GM21737 (cell line): ENCODE data around the gene MOK.

ENCODE experiments used
- ATAC-seq: cut with Tn5 transposase; IDR thresholded peaks from one replicate; pipeline ENCODE4 v1.9.1; 2021; ENCODE audit warnings: mild to moderate bottlenecking, moderate library complexity; ENCODE audit not compliant: unreplicated experiment

Gene MOK

GRCh38 chr14:102184316-102185035 lies 120.5 kb downstream of the MOK start:
- ATAC-seq: no peak

DNA sequence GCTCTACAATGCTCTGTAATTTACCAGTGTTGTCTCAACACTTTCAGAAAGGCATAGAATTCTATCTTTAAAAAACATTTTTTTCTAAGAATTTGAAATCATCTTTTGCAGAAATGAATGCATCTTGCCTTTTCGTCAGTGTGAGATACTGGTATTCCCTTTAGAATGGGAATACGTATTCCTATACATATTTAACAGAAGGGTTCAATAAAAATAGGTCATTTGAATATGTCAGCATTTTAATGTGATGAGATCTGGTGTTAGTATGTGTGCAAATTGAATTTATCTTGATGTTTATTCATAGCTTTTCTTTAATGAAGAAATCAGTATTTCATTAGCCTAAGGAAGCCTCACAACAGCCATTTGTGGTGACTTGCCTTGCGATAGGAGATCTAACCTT lies 121.1 kb downstream of the MOK start:
- no peak for ATAC-seq

DNA sequence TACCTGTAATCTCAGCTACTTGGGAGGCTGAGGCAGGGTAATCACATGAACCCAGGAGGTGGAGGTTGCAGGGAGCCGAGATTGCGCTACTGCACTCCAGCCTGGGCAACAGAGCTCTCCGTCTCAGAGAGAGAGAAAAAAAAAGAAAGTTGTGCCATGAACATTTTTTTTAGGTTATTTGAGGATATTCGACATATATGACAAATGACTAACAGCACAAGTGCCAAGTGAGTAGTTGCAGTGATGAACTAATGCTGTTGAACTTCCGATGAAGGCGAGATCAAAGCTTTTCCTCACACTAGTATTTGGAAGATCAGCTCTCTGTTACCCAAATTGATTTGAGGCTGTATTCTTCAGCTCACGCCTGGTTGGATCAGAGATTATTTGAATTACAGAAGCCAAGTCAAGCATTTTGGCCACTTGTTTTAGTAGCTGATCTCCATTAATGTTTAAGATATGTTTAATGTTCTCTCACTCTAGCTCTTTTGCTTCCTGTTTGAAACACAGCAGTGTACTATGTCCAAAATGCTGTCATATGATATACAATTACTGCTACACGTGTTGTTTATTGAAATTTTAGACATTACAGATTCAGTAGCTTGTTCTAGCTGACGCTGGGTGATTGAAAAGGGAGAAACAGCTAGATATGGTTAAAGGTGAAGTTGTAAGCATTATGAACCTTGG lies 121.9 kb downstream of the MOK start:
- no peak for ATAC-seq

DNA sequence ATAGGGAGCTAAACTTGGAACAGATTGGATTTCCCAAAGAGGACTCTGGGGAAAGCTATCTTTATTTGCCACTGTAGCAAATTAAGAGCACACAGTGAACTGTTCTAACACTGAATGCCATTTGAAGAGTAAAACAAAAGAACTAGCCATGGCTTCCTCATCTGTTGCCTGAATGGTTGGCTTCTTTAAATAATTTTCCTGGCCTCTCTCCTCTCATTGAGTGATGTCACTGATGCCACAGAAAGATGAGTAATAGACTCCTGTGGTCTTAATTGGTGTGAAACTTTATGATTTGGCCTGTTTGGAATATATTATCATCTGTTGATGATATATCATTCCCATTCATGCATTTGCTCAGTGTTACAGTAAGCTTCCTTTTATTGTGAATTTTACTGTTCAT lies 122.8 kb downstream of the MOK start:
- ATAC-seq: no peak

DNA sequence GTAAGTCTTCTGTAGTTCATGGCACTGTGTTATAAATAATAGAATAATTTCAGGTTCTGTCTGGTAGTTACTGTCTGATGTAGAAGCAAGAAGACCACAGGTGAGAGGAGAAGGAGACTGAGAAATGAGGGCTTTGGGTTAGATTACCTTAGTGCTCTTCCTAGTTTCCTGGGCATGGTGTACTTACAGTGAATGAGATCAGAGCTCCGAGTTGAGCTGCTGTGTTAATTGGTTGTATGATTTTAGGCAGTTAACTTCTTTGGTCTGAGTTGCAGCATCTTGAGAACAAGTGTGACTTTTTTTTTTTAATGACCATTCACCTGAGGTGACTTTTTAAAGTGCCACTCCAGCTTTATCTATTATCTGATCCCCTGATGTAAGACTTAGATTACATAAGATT lies 123.8 kb downstream of the MOK start:
- ATAC-seq: no peak

GRCh38 chr14:102180248-102180998 lies 124.5 kb downstream of the MOK start:
- no peak for ATAC-seq
